ENCODE measurements around the gene MYO3B. TPM values are rescaled to one million over a fixed set of nuclear protein-coding genes. Genes with fewer than 3 reads are reported as not detected.

MYO3B gene
- total RNA-seq, 1 donor from 2014 or later, result not detected

GRCh38 chr2:170582313-170582712 lies 404.4 kb downstream of the MYO3B start:
- peaks cover 3% of the 10 kb centered on the region for H3K27me3 Mint-ChIP-seq
- ChIA-PET POLR2A (no interaction called here), CTCF (no interaction called here)
- H3K27ac Mint-ChIP-seq, result no peak overlapping the region
- no peak overlapping the region for H3K4me3 Mint-ChIP-seq
- H3K9me3 Mint-ChIP-seq, result no peaks in the 10 kb centered on the region
- H3K4me1 Mint-ChIP-seq, result no peaks in the 10 kb centered on the region
- intact Hi-C loops (cut with micrococcal nuclease), result no loop called here
- no peak for TF ChIP-seq CTCF (IDR thresholded peaks at IDR 0.05)
- H3K36me3 Mint-ChIP-seq (ENCODE audit: low read depth), result no peaks in the 10 kb centered on the region
- ATAC-seq (ENCODE audit: low read depth) (no peak), DNase-seq (no peak)

- no peak for TF ChIP-seq CTCF (IDR thresholded peaks at IDR 0.05)
- intact Hi-C loops (cut with micrococcal nuclease), result no loop called here
- H3K27ac Mint-ChIP-seq, result no peak overlapping the region
- ATAC-seq (ENCODE audit: low read depth) (no peak), DNase-seq (no peak)
- no peaks in the 10 kb centered on the region for H3K4me1 Mint-ChIP-seq
- no peaks in the 10 kb centered on the region for H3K36me3 Mint-ChIP-seq (ENCODE audit: low read depth)
- no peaks in the 10 kb centered on the region for H3K9me3 Mint-ChIP-seq
- POLR2A ChIA-PET, result no interaction called here
- peaks cover 3% of the 10 kb centered on the region for H3K27me3 Mint-ChIP-seq
- CTCF ChIA-PET, result no interaction called here
- no peak overlapping the region for H3K4me3 Mint-ChIP-seq
These were observed 405.0 kb downstream of the MYO3B start for GRCh38 chr2:170582751-170583463.

- DNase-seq (no peak), ATAC-seq (ENCODE audit: low read depth) (no peak)
- intact Hi-C loops (cut with micrococcal nuclease), result no loop called here
- Mint-ChIP-seq H3K27me3 (peaks cover 3% of the 10 kb centered on the region), H3K4me1 (no peaks in the 10 kb centered on the region), H3K4me3 (no peak overlapping the region), H3K36me3 (ENCODE audit: low read depth) (no peaks in the 10 kb centered on the region), H3K9me3 (no peaks in the 10 kb centered on the region), H3K27ac (no peak overlapping the region)
- no peak for TF ChIP-seq CTCF (IDR thresholded peaks at IDR 0.05)
- POLR2A ChIA-PET, result no interaction called here
- CTCF ChIA-PET, result no interaction called here
These were observed 407.1 kb downstream of the MYO3B start for GRCh38 chr2:170585067-170585466.

GRCh38 chr2:170586571-170587095 lies 408.7 kb downstream of the MYO3B start:
- CTCF ChIA-PET, result no interaction called here
- no peak overlapping the region for H3K27ac Mint-ChIP-seq

GRCh38 chr2:170587117-170587516 lies 409.2 kb downstream of the MYO3B start:
- intact Hi-C loops (cut with micrococcal nuclease), result no loop called here
- no peaks in the 10 kb centered on the region for H3K4me1 Mint-ChIP-seq
- POLR2A ChIA-PET, result no interaction called here
- H3K27me3 Mint-ChIP-seq, result peaks cover 3% of the 10 kb centered on the region
- H3K9me3 Mint-ChIP-seq, result no peaks in the 10 kb centered on the region
- no peak for DNase-seq
- H3K4me3 Mint-ChIP-seq, result no peak overlapping the region
- no peaks in the 10 kb centered on the region for H3K36me3 Mint-ChIP-seq (ENCODE audit: low read depth)
- CTCF ChIA-PET, result no interaction called here
- no peak for ATAC-seq (ENCODE audit: low read depth)
- no peak overlapping the region for H3K27ac Mint-ChIP-seq
- no peak for TF ChIP-seq CTCF (IDR thresholded peaks at IDR 0.05)

More at GRCh38 chr2:170586571-170587095, 408.7 kb downstream of the MYO3B start:
- Mint-ChIP-seq H3K9me3 (no peaks in the 10 kb centered on the region), H3K36me3 (ENCODE audit: low read depth) (no peaks in the 10 kb centered on the region), H3K4me3 (no peak overlapping the region), H3K4me1 (no peaks in the 10 kb centered on the region), H3K27me3 (peaks cover 3% of the 10 kb centered on the region)
- POLR2A ChIA-PET, result no interaction called here
- intact Hi-C loops (cut with micrococcal nuclease), result no loop called here
- TF ChIP-seq CTCF (IDR thresholded peaks at IDR 0.05), result no peak
- ATAC-seq (ENCODE audit: low read depth) (no peak), DNase-seq (no peak)

Measured in activated B cell treated with CpG ODN at 0.5 μM for 24 hours (primary cell).